H1 (cell line): Measurements from ENCODE around the gene MAP4. TPM values are rescaled to one million over a fixed set of nuclear protein-coding genes. Genes with fewer than 3 reads are reported as not detected.

ENCODE experiments used
- CTCF ChIA-PET: fragments of 300-600 bp; sonication (Branson Sonifier 250); formaldehyde crosslinking; loops from one replicate; lab custom pipeline; 2021; ENCODE audit not compliant: partially characterized antibody; lab: Charles Lee
- POLR2A ChIA-PET: fragments of 300-600 bp; sonication (Branson Sonifier 250); formaldehyde crosslinking; loops from one replicate; lab custom pipeline; 2021; ENCODE audit warnings: inconsistent platforms; ENCODE audit not compliant: partially characterized antibody; lab: Charles Lee
- DNase-seq, 2 experiments: peaks; one replicate each; pipeline versions ENCODE4 v3.0.0 to v3.0.0-alpha.2; 2010 to 2022; ENCODE audit warnings: low spot score in 2 of 2, low read depth in 1 of 2, mixed read lengths in 1 of 2
- FAIRE-seq: peaks from 2 replicates; lab custom pipeline; 2011; peaks lifted over from hg19 to GRCh38; lab: Jason Lieb, UNC
- H2AFZ ChIP-seq: 2 replicates; pipeline ENCODE4 v1.8.1; 2012; ENCODE audit warnings: low read length, inconsistent platforms
- H2AK5ac ChIP-seq: 2 replicates; pipeline ENCODE4 v1.6.1; 2013; ENCODE audit warnings: low read depth, low read length
- H2BK120ac ChIP-seq: replicated peaks from 2 replicates; pipeline ENCODE3; 2013; ENCODE audit warnings: low read depth, low read length, inconsistent platforms
- H2BK12ac ChIP-seq: 2 replicates; pipeline ENCODE4 v1.6.1; 2013; ENCODE audit warnings: low read depth, low read length
- H2BK15ac ChIP-seq: 2 replicates; pipeline ENCODE4 v1.6.1; 2013; ENCODE audit warnings: low read length
- H2BK20ac ChIP-seq: 2 replicates; pipeline ENCODE4 v1.6.1; 2013; ENCODE audit warnings: low read length
- H2BK5ac ChIP-seq: 2 replicates; pipeline ENCODE4 v1.6.1; 2013; ENCODE audit warnings: low read depth, low read length
- H3K14ac ChIP-seq: 2 replicates; pipeline ENCODE4 v1.6.1; 2013; ENCODE audit warnings: inconsistent platforms; ENCODE audit not compliant: insufficient read length
- H3K18ac ChIP-seq: 2 replicates; pipeline ENCODE4 v1.6.1; 2013; ENCODE audit warnings: low read length; ENCODE audit errors: extremely low read depth
- H3K23ac ChIP-seq: 2 replicates; pipeline ENCODE4 v1.6.1; 2013; ENCODE audit warnings: inconsistent platforms; ENCODE audit not compliant: insufficient read length
- H3K23me2 ChIP-seq: 2 replicates; pipeline ENCODE4 v1.6.1; 2013; ENCODE audit warnings: low read depth, low read length
- H3K27ac ChIP-seq: 2 replicates; pipeline ENCODE4 v1.6.1; 2011; ENCODE audit warnings: low read depth, low read length, inconsistent platforms
- H3K27me3 ChIP-seq, 4 experiments: replicated peaks in 1 of 4; 1 replicate in 1 of 4; 2 replicates in 3 of 4; pipeline versions ENCODE4 v1.6.1 to v1.8.1; 2011 to 2013; ENCODE audit warnings: low read length in 3 of 4, mild to moderate bottlenecking in 3 of 4, inconsistent platforms in 2 of 4, mixed read lengths in 2 of 4, moderate library complexity in 1 of 4; ENCODE audit not compliant: control insufficient read depth in 3 of 4, insufficient read depth in 3 of 4; ENCODE audit errors: extremely low read depth in 1 of 4
- H3K36me3 ChIP-seq, 4 experiments: 2 replicates each; pipeline versions ENCODE4 v1.6.1 to v1.8.1; 2011 to 2013; ENCODE audit warnings: mild to moderate bottlenecking in 4 of 4, low read length in 3 of 4, moderate library complexity in 2 of 4, control low read depth in 1 of 4, inconsistent platforms in 1 of 4; ENCODE audit not compliant: insufficient read depth in 4 of 4, control insufficient read depth in 2 of 4
- H3K4ac ChIP-seq: replicated peaks from 2 replicates; pipeline ENCODE3; 2013; ENCODE audit warnings: low read length, low read depth, mixed read lengths, inconsistent platforms; ENCODE audit not compliant: insufficient read length
- H3K4me1 ChIP-seq, 4 experiments: replicated peaks in 1 of 4; 1 replicate in 1 of 4; 2 replicates in 3 of 4; pipeline versions ENCODE4 v1.6.1 to v1.8.1; 2011 to 2013; ENCODE audit warnings: low read length in 3 of 4, inconsistent platforms in 2 of 4, mixed read lengths in 1 of 4; ENCODE audit not compliant: insufficient read depth in 4 of 4, control insufficient read depth in 3 of 4
- H3K4me2 ChIP-seq, 2 experiments: 2 replicates each; pipeline versions ENCODE4 v1.6.1 to v1.8.1; 2011 to 2013; ENCODE audit warnings: low read depth in 2 of 2, low read length in 2 of 2, control low read depth in 1 of 2, inconsistent platforms in 1 of 2, mild to moderate bottlenecking in 1 of 2; ENCODE audit not compliant: insufficient read depth in 1 of 2
- H3K4me3 ChIP-seq, 4 experiments: fragments of 200-600, 300-600 bp in 1 of 4; sonication (generic), shearing (Covaris generic), sonication (Bioruptor Twin) in 1 of 4; 2 replicates each; pipeline versions ENCODE4 v1.5.1 to v1.8.1; 2011 to 2016; ENCODE audit warnings: low read length in 4 of 4, low read depth in 3 of 4, control low read depth in 2 of 4, inconsistent platforms in 2 of 4, mild to moderate bottlenecking in 2 of 4, mixed read lengths in 1 of 4, moderate library complexity in 1 of 4; ENCODE audit not compliant: insufficient read depth in 2 of 4; ENCODE audit errors: extremely low read depth in 1 of 4
- H3K56ac ChIP-seq: replicated peaks from 2 replicates; pipeline ENCODE3; 2013; ENCODE audit warnings: low read depth, mild to moderate bottlenecking, mixed read lengths, low read length, inconsistent platforms; ENCODE audit not compliant: insufficient read length
- H3K79me1 ChIP-seq: 2 replicates; pipeline ENCODE4 v1.6.1; 2013; ENCODE audit warnings: low read depth, low read length, control low read depth
- H3K79me2 ChIP-seq, 2 experiments: 2 replicates each; pipeline versions ENCODE4 v1.6.1 to v1.8.1; 2012 to 2013; ENCODE audit warnings: low read length in 2 of 2, mild to moderate bottlenecking in 2 of 2, inconsistent platforms in 1 of 2; ENCODE audit not compliant: insufficient read depth in 2 of 2, control insufficient read depth in 1 of 2
- H3K9ac ChIP-seq, 4 experiments: replicated peaks in 1 of 4; 1 replicate in 1 of 4; 2 replicates in 3 of 4; pipeline versions ENCODE4 v1.6.1 to v1.8.1; 2011 to 2013; ENCODE audit warnings: low read depth in 3 of 4, low read length in 3 of 4, control low read depth in 2 of 4, mild to moderate bottlenecking in 2 of 4, moderate library complexity in 2 of 4, inconsistent platforms in 1 of 4; ENCODE audit errors: extremely low read depth in 1 of 4
- H3K9me3 ChIP-seq, 2 experiments: 2 replicates each; pipeline versions ENCODE4 v1.6.1 to v1.8.1; 2012 to 2013; ENCODE audit warnings: mild to moderate bottlenecking in 2 of 2, moderate library complexity in 2 of 2, control low read depth in 1 of 2, inconsistent platforms in 1 of 2, low read depth in 1 of 2, low read length in 1 of 2, mixed read lengths in 1 of 2; ENCODE audit not compliant: insufficient read depth in 2 of 2
- H4K20me1 ChIP-seq, 2 experiments: replicated peaks in 1 of 2; 2 replicates each; pipeline versions ENCODE3 to v1.8.1; 2011 to 2013; ENCODE audit warnings: inconsistent platforms in 2 of 2, low read length in 2 of 2, mild to moderate bottlenecking in 1 of 2; ENCODE audit not compliant: insufficient read depth in 2 of 2, control insufficient read depth in 1 of 2
- H4K5ac ChIP-seq: 2 replicates; pipeline ENCODE4 v1.6.1; 2013; ENCODE audit warnings: low read length, low read depth, mixed read lengths, inconsistent platforms; ENCODE audit not compliant: insufficient read length
- H4K8ac ChIP-seq: 2 replicates; pipeline ENCODE4 v1.8.0; 2013; ENCODE audit warnings: mild to moderate bottlenecking, moderate library complexity, low read length, inconsistent platforms; ENCODE audit not compliant: insufficient read depth; ENCODE audit errors: extremely low read depth
- H4K91ac ChIP-seq: replicated peaks from 2 replicates; pipeline ENCODE3; 2013; ENCODE audit warnings: low read length, mixed read lengths, inconsistent platforms; ENCODE audit not compliant: insufficient read length
- CEBPB ChIP-seq: IDR thresholded peaks from 2 replicates; pipeline ENCODE4 v1.6.1; 2012; ENCODE audit warnings: low read depth, low read length
- EGR1 ChIP-seq: IDR thresholded peaks from 2 replicates; pipeline ENCODE4 v1.6.1; 2011; ENCODE audit warnings: low read depth, low read length, borderline replicate concordance
- KDM4A ChIP-seq: IDR thresholded peaks from one replicate; pipeline ENCODE4 v1.7.1; 2012; ENCODE audit warnings: low read depth, mild to moderate bottlenecking, moderate library complexity, low read length, inconsistent platforms; ENCODE audit not compliant: severe bottlenecking
- TBP ChIP-seq: IDR thresholded peaks from 2 replicates; pipeline ENCODE4 v1.6.1; 2011; ENCODE audit warnings: low read depth, low read length, improper control_type of control experiment
- WGBS, 2 experiments: shearing (Covaris generic) in 1 of 2; methylation state at CpG; one replicate each; pipeline versions ENCODE4 v1.1.6 to v1.1.7; 2013 to 2015; ENCODE audit warnings: low lambda C conversion rate in 2 of 2, mixed read lengths in 2 of 2, inconsistent platforms in 1 of 2, low coverage in 1 of 2, missing lambda C conversion rate in 1 of 2; ENCODE audit not compliant: insufficient replicate concordance in 2 of 2, insufficient coverage in 1 of 2, insufficient read length in 1 of 2; ENCODE audit errors: extremely low coverage in 1 of 2, missing lambda C conversion rate in 1 of 2; 5-methylcytosine and 5-hydroxymethylcytosine counted together
- polyA plus RNA-seq, 7 experiments: library from polyadenylated mRNA; depleted of rRNA in 3 of 7; stranded (reverse) in 5 of 7; unstranded in 2 of 7; fragments of >200 nt in 5 of 7; fragments of 200-250 nt in 2 of 7; gene quantifications; 1 replicate in 5 of 7; 2 replicates in 1 of 7; 4 replicates in 1 of 7; pipeline versions ENCODE4 v1.2.1 to v1.2.3, GENCODE V29; 2011 to 2013; ENCODE audit warnings: missing spikeins in 2 of 7, mixed read lengths in 2 of 7
- total RNA-seq: library from RNA; stranded (reverse); fragmentation: NEBNext Ultra II Directional; extraction: Animal tissue kit (Norgen Biotek cat#: 25700); gene quantifications from 2 replicates; pipeline ENCODE4 v1.2.1, GENCODE V29; 2021

MAP4 gene
- total and polyA plus RNA-seq, 2 of the 8 experiments (the other 6 are each of a cell fraction or from before 2014, with no cell fraction given): 67.0 to 179 TPM

- H2BK20ac ChIP-seq: no peak overlapping the region
- no peak overlapping the region for H2BK12ac ChIP-seq
- no peak overlapping the region for H3K4me2 ChIP-seq
- H2BK120ac ChIP-seq: no peak overlapping the region
- DNase-seq (no peak), FAIRE-seq (no peak)
- 95% methylated on average over 3 of the region's 3 CpGs; no CpG with 5 or more reads in 1 of the 2 experiments for WGBS, 2 experiments
- no peak overlapping the region for H3K4me3 ChIP-seq
- no peak overlapping the region for H3K56ac ChIP-seq
- no peak for TF ChIP-seq CEBPB
- no peak for TF ChIP-seq KDM4A
- no peak for TF ChIP-seq TBP
- no peak for TF ChIP-seq EGR1
- no peak overlapping the region for H2AFZ ChIP-seq
- peaks cover 0 to under 1% (median 0%) of the 10 kb centered on the region in 4 experiments; a peak in 1 of 8 replicates for H3K36me3 ChIP-seq
- H3K9me3 ChIP-seq: no peaks in the 10 kb centered on the region
- H3K79me2 ChIP-seq: no peaks in the 10 kb centered on the region
- H4K20me1 ChIP-seq: peaks cover 0 to 2% of the 10 kb centered on the region in 2 experiments
- H3K4me1 ChIP-seq: no peaks in the 10 kb centered on the region
- H3K14ac ChIP-seq: no peak overlapping the region
- H3K9ac ChIP-seq: no peak overlapping the region
- H2BK5ac ChIP-seq: no peak overlapping the region
- no peaks in the 10 kb centered on the region for H3K23me2 ChIP-seq
- no peak overlapping the region for H3K18ac ChIP-seq
- H3K4ac ChIP-seq: no peak overlapping the region
- ChIA-PET CTCF (interaction anchor here (0.6 to 1.6 kb wide), 2 partner anchors 180 to 986 kb away, joined by 3 read pairs; no protein-coding TSS in a partner anchor), POLR2A (interaction anchor here (1.3 kb wide), 1 partner anchor 15 kb away, joined by 3 read pairs; no protein-coding TSS in a partner anchor)
- H3K79me1 ChIP-seq: no peaks in the 10 kb centered on the region
- no peak overlapping the region for H3K27ac ChIP-seq
- H2AK5ac ChIP-seq: no peak overlapping the region
- H4K91ac ChIP-seq: no peak overlapping the region
- H3K23ac ChIP-seq: no peak overlapping the region
- no peak overlapping the region for H4K5ac ChIP-seq
- H3K27me3 ChIP-seq: no peaks in the 10 kb centered on the region
- H2BK15ac ChIP-seq: no peak overlapping the region
- H4K8ac ChIP-seq: no peak overlapping the region
Measured at GRCh38 chr3:47971081-47971480, 45.1 kb downstream of the MAP4 start.
